NOMO-1 treated with dmso at 0.1 percent for 144 hours (cell line): ENCODE measurements around the gene AHRR.

Experiments
- DNase-seq: peaks from one replicate; lab custom pipeline; 2025; ENCODE audit not compliant: unreplicated experiment; lab: John Stamatoyannopoulos, UW

AHRR gene

DNA sequence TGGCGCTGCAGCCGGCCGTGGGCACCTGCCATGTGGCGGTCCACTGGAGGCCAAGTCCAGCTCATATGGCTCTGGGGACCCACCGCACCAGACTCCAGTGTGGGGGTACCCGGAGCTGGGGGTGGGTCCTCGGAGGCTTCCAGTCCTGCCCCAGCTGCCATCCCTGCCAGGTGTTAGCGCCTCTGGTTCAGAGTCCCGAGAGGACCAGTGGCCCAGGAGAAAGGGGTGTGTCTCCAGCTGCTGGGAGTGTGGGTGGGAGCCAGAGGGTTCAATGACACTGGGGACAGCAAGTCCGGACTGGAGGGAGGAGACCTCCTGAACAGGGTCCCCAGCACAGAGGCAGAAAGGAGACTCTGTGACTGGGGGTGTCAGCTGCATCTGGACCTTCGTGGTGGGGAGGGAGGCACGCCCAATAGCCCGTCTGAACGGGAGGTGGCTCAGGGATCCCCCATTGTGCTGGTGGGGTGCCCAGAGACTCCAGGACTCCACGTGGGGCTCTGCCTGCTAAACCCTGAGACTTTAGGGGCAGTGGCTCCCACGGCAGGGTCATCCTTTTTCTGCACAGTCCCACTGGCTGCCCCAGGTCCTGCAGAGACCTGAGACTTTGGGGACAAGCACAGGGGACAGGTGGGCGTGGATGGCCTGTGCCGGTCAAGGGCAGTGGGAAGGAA, 2.4 kb upstream of the AHRR start:
- no peak for DNase-seq

DNA sequence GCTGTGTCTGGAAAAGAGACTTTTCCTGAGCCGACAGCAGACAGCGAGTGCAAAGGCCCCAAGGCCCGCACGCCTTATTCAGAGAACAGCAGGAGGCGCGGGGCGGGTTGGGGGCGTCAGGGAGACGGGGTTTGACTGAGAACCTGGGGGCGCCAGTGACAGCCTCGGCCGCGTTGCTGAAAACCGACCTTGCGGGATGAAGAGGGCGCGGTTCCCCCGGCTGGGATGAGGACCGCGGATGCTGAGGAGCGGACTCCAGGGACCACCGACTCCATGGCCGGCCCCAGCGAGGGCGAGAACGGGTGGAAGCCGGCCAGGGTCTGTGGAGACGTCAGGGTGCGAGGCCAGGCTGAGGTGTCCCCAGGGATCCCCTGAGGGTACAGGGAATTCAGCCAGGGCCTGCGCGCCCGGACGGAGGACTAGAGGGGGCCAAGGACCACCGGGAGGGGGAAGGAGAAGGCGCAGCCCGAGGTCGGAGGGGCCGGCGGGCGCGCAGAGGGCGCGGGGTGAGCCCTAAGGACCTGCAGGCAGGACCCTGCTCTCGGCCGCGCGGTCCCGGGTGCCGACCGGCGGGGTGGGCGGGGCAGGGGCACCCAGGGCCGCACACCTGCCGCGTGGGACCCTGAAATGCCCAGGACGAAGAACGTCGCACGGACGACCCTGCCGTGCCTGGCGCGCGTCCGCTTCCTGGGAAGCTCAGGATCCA, 837 bp upstream of the AHRR start:
- DNase-seq = no peak

DNA sequence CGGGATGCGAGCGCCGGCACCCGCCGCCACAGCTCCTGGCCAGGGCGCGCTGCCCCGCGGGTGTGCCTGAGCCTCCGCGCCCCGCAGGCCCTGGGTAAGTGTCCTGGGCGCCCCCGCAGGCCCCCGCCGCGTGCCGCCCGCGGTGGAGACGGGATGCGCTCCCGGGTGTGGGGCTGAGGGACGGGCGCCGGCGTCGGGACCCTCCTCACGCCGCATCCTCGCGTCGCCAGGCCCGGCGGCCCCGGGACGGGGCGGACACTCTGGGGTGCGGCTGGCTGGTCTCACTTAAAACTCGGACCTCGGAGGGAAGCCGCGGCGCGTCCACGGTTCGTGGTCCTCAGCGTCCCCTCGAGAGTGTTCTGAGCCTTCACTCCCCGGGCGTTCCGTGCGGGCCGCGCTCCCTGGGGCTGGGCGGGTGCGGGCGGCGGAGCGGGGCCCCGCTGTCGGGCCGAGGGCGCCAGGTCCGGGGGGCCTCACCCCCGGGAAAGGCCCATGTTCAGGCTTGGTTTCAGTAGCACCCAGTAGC, 275 bp downstream of the AHRR start:
- no peak for DNase-seq

DNA sequence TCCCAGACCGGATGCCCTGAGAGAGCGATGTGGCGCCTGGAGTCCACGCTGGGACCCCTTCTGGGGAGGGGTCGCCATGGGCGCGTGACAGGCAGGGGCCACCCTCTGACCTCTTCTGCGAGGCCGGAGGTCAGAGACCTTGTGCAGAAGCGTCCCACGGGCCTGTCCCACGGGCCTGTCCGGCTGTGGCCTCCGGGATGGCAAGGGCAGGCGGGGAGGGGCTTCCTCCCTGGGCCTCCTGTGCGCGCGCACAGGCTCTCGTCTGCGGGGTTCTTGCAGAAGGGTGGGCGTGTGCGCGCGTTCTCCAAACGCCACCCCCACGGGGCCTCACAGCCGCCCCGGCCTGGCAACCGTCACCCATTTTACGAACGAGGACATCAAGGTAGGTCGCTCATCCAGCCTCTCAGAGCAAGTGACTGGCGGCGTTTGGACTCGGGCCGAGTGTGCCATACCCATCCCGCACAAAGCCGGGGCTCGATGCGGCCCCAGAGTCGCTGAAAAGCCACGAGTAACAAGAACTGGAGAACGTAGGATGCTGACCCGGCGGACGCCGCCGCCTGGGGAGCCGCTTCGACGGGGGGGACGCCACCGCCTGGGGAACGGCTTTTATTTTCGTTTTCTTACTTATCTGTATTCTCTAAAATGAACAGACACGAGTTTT, 897 bp downstream of the AHRR start:
- DNase-seq = no peak

DNA sequence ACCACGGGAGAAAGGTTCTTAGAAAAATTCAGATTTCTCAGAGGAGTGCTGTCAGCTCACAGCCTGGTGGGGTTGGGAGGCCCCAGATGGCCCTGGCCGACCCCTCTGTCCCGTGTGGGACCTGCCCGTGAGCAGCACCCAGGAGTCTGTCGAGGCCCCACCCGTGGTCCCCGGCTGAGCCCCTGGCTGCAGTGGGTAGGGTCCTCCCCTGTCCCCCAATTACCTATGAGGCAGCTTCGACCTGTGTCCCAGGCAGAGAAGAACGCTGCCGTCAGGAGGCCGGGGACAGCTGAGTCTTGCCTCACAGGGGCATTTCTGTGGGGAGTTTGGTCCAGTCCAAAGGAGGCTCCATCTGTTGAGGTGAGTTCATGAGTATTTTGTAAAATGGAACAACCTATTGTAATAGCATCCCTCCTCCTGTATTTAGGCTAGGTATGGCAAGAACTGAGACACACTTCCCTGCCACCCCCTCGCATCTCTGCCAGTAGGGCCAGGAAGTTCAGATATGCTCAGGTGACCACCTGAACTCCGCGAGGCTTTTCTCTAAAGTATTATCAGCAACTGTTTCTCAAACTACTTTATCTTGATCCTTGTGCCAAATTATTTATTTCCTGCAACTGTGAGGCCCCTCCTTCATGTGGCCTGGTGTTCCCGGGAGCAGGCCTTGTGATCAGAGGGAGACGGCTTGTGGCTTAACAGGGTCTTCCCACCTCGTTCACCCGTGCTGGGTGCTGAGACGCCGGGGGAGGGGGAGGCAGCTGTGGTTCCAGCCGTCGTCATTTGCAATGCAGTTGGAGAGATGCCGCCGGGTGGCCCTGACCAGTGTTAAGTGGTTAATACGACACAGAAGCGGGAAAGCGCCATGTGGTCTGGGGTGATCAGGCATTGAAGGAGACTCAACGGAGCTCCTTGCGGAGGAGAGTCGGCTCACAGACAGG, 1.7 kb downstream of the AHRR start:
- no peak for DNase-seq

DNA sequence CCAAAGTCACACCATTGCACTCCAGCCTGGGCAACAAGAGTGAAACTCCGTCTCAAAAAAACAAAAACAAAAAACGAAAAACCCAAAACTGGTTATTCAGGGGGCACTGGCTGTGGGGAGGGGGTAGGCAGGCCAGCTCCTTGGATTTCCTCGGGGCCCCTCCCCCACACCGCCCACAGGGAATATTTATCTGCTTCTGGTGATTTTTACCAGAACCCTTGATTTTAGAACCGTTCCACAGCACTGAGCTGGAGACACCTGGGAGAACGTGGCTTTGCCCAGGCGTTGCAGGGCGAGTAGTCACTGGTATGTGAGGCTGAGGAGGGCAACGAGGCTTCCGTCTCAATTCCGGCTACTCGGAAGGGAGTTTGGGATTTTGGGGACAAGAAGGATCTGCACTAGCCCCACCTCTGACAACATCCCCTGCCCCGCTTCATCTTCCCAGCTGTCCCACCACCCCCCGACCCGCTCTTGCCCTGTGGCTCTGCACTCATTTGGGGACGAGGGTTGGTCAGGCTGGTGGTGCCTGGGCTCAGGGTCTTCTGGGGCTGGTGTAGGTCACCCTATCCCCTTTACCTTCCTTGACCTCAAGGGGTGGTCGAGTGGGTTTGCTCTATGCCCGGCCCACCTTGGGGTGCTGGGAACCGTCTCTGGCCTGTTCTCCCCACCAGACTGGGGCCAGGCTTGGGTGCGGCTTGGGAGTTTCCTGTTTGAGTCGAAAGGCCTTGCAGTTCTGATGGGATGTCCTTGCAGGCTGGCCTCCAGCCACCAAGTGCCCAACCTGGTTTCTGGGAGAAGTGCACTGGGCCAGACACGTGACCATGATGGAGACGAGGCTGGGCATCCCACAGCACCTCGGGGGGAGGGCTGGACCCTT, 3.5 kb downstream of the AHRR start:
- no peak for DNase-seq

DNA sequence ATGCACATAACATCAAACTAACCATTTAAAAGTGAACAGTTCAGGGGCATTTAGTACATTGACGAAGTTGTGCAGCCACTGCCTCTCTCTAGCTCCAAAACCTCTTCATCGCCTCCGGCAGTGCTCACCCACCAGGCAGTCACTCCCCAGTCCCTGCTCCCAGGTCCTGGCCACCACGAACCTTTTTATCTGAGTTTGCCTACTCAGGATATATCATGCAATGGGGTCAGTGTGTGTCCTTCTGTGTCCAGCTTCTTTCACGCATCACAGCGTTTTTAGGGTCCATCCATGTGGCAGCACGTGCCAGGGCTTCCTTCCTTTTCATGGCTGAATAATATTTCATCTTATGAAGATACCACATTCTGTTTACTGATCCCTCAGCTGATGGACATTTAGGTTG, 4.6 kb downstream of the AHRR start:
- no peak for DNase-seq

DNA sequence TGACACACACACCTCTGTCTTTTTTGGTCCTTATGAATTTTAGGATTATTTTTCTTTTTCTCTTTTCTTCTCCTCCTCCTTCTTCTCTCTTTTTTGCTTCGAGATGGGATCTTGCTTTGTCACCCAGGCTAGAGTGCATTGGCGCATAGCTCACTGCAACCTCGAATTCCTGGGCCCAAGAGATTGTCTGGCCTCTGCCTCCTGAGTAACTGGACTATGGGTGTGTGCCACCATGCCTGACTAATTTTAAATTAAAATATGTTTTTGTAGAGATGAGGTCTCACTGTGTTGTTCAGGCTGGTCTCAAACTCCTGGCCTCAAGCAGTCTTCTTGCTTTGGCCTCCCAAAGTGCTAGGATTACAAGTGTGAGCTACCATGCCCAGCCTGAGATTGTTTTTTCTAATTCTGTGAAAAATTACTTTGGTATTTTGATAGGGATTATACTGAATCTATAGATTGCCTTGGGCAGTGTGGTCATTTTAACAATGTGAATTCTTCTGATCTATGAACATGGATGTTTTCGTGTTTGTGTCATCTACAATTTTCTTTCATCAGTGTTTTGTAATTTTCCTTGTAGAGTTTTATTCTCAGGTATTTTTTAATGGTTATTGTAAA, 7.7 kb downstream of the AHRR start:
- no peak for DNase-seq

DNA sequence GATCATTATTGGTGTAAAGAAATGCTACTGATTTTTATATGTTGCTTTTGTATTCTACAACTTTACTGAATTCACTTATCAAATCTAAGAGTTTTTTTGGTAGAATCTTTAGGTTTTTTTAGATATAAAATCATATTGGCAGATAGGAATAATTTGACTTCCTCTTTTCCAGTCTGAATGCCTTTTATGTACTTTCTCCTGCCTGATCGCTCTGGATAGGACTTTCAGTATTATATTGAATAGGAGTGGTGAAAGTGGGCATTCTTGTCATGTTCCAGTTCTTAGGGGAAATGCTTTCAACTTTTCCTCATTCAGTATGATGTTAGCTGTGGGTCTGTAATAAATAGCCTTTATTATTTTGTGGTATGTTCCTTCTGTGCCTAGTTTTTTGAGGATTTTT, 8.3 kb downstream of the AHRR start:
- no peak for DNase-seq

DNA sequence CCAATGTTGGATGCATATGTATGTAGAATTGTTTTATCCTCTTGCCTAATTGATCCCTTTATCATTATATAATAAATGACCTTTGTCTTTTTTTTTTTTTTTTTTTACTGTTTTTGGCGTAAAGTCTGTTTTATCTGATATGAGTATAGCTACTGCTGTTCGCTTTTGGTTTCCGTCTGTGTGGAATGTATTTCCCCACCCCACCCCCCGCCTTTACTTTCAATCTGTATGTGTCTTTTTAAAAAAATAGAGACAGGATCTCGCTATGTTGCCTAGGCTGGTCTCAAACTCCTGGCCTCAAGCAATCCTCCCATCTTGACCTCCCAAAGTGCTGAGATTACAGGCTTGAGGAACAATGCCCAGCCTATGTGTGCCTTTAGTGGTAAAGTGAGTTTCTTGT, 11.3 kb downstream of the AHRR start:
- no peak for DNase-seq

DNA sequence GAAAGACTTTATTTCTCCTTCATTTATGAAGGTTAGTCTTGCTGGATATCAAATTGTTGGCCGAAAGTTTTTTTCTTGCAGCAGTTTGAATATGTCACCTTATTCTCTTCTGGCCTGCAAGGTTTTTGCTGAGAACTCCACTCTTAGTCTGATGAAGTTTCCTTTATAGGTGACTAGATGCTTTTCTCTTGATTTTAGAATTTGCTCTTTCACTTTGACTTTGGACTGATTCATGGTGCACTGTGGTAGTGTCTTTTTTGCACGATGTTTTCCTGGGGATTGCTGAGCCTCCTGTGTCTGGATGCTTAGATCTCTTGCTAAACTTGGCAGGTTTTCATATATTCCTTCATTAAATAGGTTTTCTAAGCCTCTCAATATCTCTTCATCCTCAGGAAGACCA, 12.4 kb downstream of the AHRR start:
- DNase-seq = no peak

DNA sequence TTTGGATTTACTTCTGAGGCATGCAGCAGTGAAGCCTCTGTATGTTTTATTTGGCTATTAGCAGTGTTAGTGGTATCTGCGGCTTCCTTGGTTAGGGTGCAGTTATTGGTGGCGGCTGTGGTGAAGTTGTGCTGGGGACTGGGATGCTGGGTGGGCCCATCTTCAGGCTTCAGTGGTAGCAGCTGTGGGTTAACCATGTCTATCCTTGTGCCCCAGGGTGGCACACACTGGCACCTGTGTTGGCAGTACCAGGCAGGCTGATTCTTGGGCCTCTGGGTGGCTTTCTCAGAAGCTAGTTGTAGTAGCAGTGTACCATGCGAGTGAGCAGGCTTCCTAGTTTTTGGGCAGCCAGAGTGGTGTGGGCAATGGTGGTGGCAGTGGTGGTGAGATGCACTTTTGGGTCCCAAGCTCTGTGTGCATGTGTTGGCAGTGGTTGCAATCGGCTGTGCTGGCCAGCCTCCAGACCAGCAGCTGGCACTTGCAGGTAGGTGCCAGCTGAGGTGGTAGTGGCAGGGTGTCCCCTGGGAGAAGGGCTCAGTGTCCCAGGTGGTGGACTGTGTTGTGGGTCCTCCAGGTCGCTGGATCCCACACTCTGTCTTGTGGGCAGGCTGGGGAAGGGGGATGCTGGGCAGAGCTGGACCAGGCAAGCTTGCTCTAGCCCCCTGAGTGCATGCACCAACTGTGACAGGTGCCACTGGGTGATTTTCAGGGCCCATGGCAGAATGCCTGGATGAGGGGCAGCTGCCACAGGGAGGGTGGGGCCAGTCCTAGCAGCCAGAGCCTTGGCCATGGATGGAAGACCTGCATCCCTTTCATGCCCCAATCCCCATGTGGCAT, 13.6 kb downstream of the AHRR start:
- no peak for DNase-seq

DNA sequence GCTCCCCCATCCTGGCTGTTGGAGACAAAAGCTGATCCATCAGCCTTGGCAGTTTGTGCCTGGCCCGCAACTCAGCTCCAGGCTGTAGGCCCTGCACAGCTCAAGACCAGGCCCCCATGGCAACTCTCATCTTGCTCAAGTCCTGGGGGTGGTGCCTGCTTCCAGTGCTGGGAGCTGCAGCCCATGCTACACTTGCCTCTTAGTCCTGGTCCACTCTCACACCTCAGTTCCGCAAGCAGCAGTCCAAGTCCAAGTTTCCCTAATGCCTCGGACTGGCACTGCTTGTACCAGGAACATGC, 14.2 kb downstream of the AHRR start:
- DNase-seq = no peak

DNA sequence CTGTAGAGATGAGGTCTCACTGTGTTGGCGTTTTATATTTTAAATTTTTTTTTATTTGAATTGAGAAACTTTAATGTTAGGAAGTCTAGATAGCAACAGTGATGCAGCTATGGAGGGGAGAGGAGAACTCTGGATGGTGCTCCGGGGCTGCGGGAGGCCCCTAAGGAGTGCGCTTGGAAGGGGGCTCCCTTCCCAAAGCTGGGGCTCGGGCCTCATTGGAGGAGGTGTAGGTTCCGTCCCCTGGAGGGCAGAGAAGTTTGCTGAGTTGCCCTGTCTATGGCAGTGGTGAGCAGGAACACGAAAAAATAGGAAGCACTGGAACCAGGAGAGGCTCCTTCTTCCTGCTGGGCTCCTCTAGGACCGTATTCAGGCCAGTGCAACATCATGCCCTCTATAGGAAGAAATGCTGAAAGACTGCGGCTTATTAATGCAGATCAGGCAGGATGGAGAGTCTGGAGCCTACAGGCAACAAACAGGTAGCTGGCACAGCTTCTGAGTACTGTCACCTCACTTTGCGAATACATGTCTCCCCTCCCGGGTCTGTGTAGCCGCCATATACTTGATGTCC, 16.1 kb downstream of the AHRR start:
- no peak for DNase-seq

DNA sequence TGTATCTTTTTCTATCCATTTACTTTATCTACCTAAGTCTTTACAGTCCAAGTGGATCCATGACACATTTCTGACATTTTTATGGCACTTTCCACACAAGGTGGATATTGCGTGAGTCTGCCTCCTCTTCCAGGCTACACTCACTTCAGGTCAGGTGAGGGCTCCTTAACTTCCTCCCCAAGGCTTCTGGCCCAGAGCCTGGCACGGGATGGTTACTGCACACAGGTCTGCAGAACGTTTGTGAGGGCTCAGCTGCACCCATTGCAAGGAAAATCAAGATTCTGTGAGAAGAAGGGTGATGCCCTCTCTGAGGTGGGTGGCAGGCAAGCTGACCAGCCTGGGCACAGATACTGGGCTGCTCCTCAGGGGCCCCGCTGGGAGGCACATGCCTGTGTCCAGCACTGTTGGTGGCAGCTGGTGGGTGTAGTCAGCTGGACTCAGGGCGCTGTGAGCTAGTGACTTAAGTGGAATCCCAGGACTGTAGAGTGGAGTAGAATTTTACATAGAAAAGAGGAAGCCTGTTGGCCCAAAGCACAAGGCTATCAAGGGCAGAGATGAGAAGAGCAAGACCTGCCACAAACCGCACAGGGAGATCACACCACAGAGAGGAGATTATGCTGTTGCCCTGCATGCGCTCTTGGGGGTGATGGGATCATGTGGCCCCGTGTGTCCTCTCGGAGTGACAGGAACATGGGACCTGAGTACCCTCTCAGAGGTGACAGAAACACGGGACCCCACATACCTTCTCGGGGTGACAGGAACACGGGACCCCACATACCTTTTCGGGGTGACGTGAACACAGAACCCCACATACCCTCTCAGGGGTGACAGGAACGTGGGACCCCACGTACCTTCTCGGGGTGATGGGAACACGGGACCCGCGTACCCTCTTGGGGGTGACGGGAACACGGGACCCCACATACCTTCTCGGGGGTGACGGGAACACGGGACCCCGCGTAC, 21.3 kb downstream of the AHRR start:
- DNase-seq = no peak

DNA sequence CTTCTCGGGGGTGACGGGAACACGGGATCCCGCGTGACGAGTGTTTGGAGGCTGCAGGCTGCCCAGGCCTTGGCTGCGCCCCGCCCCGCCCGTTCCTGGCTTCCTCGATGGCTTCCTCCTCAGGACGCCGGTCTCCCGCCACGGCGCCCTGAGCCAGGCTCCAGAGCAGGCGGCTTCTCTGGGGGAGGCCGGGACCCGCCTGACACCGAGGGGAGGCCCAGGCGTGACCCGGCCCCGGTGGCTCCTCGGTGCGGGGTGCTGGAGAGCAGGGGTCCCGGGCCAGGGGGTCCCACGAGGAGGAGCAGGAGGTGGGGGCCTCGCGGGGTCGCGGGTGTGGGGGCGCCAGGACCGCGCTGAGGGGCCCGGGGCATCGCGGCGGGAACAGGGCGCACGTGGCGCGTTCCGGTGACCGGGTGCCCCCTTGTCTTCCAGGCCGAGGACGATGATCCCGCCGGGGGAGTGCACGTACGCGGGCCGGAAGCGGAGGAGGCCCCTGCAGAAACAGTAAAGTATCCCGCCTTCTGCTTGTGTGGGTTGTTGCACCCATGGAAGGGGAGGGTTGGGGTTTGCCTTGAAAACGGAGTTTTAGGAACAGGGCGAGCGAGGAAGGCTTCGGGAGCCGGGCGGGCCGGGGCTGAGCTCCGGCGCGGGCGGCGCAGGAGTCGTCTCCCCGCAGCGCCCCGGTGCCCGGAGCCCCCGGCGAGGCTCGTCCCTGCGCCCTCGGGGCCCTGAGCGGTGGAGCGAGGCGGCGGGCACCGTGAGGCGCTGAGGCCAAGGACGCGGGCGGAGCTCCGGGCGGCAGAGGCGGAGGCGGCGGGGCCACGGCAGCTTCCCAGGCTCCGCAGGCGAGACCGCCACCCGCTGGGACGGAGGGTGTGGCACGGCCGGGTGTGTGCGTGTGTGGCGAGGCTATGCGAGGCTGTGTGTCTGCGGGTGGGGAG, 22.2 kb downstream of the AHRR start:
- no peak for DNase-seq
